G401 (cell line): ENCODE results near the gene ZFYVE19. TPM values are rescaled to one million over a fixed set of nuclear protein-coding genes. Genes with fewer than 3 reads are reported as not detected.
"Not testable (repeated sequence)": the region's sequence is repeated elsewhere in the genome, so short reads cannot be mapped to it uniquely, and the experiment has no call there.

Experiments used
- DNase-seq: peaks from one replicate; pipeline ENCODE4 v3.0.0-alpha.2; 2015; ENCODE audit warnings: low spot score
- in situ Hi-C: cut with HindIII; loops from 2 replicates; pipeline ENCODE4 v1.10.0; 2016; ENCODE audit warnings: low sequenced_read_pairs, mixed read lengths
- total RNA-seq: library from RNA; depleted of rRNA; stranded (reverse); fragments of >200 nt; shearing (Covaris generic); gene quantifications from 2 replicates; pipeline ENCODE4 v1.2.3, GENCODE V29; 2014

Gene ZFYVE19
- total RNA-seq, 1 experiment from 2014 or later: 29.2 TPM

GRCh38 chr15:40843885-40844695, 37.2 kb downstream of the ZFYVE19 start, which contains the start of gene SPINT1:
TSS of gene SPINT1 (plus strand) at chr15:40844048. CDS start at chr15:40844555, 507 bp downstream.
- in situ Hi-C loops: no loop called here

GRCh38 chr15:40844696-40845030, 37.8 kb downstream of the ZFYVE19 start:
- peak; percentile 29 for DNase-seq
- in situ Hi-C loops: no loop called here

More at GRCh38 chr15:40843885-40844695, 37.2 kb downstream of the ZFYVE19 start, which contains the start of gene SPINT1:
- DNase-seq: peak; percentile 23

- in situ Hi-C loops: no loop called here
- no peak for DNase-seq
Measured at GRCh38 chr15:40845036-40845435, 38.1 kb downstream of the ZFYVE19 start.

GRCh38 chr15:40845511-40846284, 38.8 kb downstream of the ZFYVE19 start:
- in situ Hi-C loops: no loop called here
- peak; percentile 6 for DNase-seq

- no peak for DNase-seq
- in situ Hi-C loops: no loop called here
Measured at GRCh38 chr15:40846841-40847222, 39.9 kb downstream of the ZFYVE19 start.

GRCh38 chr15:40847223-40847961, 40.5 kb downstream of the ZFYVE19 start:
- DNase-seq: peak; percentile 36
- in situ Hi-C loops: no loop called here

GRCh38 chr15:40850576-40851112, 43.8 kb downstream of the ZFYVE19 start:
- in situ Hi-C loops: no loop called here
- no peak for DNase-seq

- in situ Hi-C loops: no loop called here
Measured at GRCh38 chr15:40852529-40852928, 45.6 kb downstream of the ZFYVE19 start.

GRCh38 chr15:40853241-40853890, 46.5 kb downstream of the ZFYVE19 start:
- no peak for DNase-seq
- in situ Hi-C loops: no loop called here

More at GRCh38 chr15:40852529-40852928, 45.6 kb downstream of the ZFYVE19 start:
- no peak for DNase-seq

GRCh38 chr15:40854161-40854560, 47.3 kb downstream of the ZFYVE19 start:
- no peak for DNase-seq
- in situ Hi-C loops: no loop called here

GRCh38 chr15:40855706-40856234, 48.9 kb downstream of the ZFYVE19 start:
- DNase-seq: no peak
- in situ Hi-C loops: no loop called here

GRCh38 chr15:40856746-40857145, 49.9 kb downstream of the ZFYVE19 start:
- in situ Hi-C loops: no loop called here

GRCh38 chr15:40857601-40858341, 50.9 kb downstream of the ZFYVE19 start:
- in situ Hi-C loops: no loop called here
- DNase-seq: peak; percentile 70

More at GRCh38 chr15:40856746-40857145, 49.9 kb downstream of the ZFYVE19 start:
- no peak for DNase-seq

GRCh38 chr15:40858706-40859105, 51.8 kb downstream of the ZFYVE19 start:
- in situ Hi-C loops: no loop called here

GRCh38 chr15:40859206-40859851, 52.4 kb downstream of the ZFYVE19 start:
- in situ Hi-C loops: no loop called here
- DNase-seq: peak; percentile 75

More at GRCh38 chr15:40858706-40859105, 51.8 kb downstream of the ZFYVE19 start:
- DNase-seq: no peak

GRCh38 chr15:40861147-40861546, 54.3 kb downstream of the ZFYVE19 start:
- in situ Hi-C loops, DNase-seq: not testable (repeated sequence)

GRCh38 chr15:40863660-40864270, 56.9 kb downstream of the ZFYVE19 start:
- DNase-seq: no peak
- in situ Hi-C loops: no loop called here
